Measurements from ENCODE around the gene NTRK3.

Gene NTRK3

GRCh38 chr15:88120026-88120425 is 136.5 kb downstream of the NTRK3 start:
- no peak for DNase-seq (ENCODE audit: low spot score)

GRCh38 chr15:88118741-88119140 is 137.8 kb downstream of the NTRK3 start:
- DNase-seq (ENCODE audit: low spot score), result no peak

GRCh38 chr15:88118035-88118434 is 138.5 kb downstream of the NTRK3 start:
- no peak for DNase-seq (ENCODE audit: low spot score)

- no peak for DNase-seq (ENCODE audit: low spot score)
These were observed 140.9 kb downstream of the NTRK3 start for GRCh38 chr15:88115486-88116152.

GRCh38 chr15:88113613-88114308 is 142.8 kb downstream of the NTRK3 start:
- no peak for DNase-seq (ENCODE audit: low spot score)

GRCh38 chr15:88108991-88109390 is 147.5 kb downstream of the NTRK3 start:
- no peak for DNase-seq (ENCODE audit: low spot score)

- DNase-seq (ENCODE audit: low spot score), result no peak
These were observed 148.1 kb downstream of the NTRK3 start for GRCh38 chr15:88108477-88108876.

- DNase-seq (ENCODE audit: low spot score), result no peak
These were observed 150.5 kb downstream of the NTRK3 start for GRCh38 chr15:88106074-88106473.

- DNase-seq (ENCODE audit: low spot score), result no peak
These were observed 152.2 kb downstream of the NTRK3 start for GRCh38 chr15:88104357-88104756.

GRCh38 chr15:88100181-88100580 is 156.4 kb downstream of the NTRK3 start:
- no peak for DNase-seq (ENCODE audit: low spot score)

- no peak for DNase-seq (ENCODE audit: low spot score)
These were observed 158.2 kb downstream of the NTRK3 start for GRCh38 chr15:88098361-88098760.

GRCh38 chr15:88091444-88092016 is 165.0 kb downstream of the NTRK3 start:
- DNase-seq (ENCODE audit: low spot score), result no peak

GRCh38 chr15:88090481-88091011 is 166.0 kb downstream of the NTRK3 start:
- no peak for DNase-seq (ENCODE audit: low spot score)

- DNase-seq (ENCODE audit: low spot score), result no peak
These were observed 166.8 kb downstream of the NTRK3 start for GRCh38 chr15:88089731-88090130.

GRCh38 chr15:88089024-88089620 is 167.4 kb downstream of the NTRK3 start:
- DNase-seq (ENCODE audit: low spot score), result no peak

GRCh38 chr15:88083811-88084760 is 172.5 kb downstream of the NTRK3 start:
- no peak for DNase-seq (ENCODE audit: low spot score)

- DNase-seq (ENCODE audit: low spot score), result no peak
These were observed 175.9 kb downstream of the NTRK3 start for GRCh38 chr15:88080616-88081015.

- no peak for DNase-seq (ENCODE audit: low spot score)
These were observed 179.1 kb downstream of the NTRK3 start for GRCh38 chr15:88077296-88078020.

GRCh38 chr15:88076328-88076727 is 180.2 kb downstream of the NTRK3 start:
- no peak for DNase-seq (ENCODE audit: low spot score)

- no peak for DNase-seq (ENCODE audit: low spot score)
These were observed 181.4 kb downstream of the NTRK3 start for GRCh38 chr15:88075102-88075501.

GRCh38 chr15:88074386-88074785 is 182.2 kb downstream of the NTRK3 start:
- no peak for DNase-seq (ENCODE audit: low spot score)
